Activated CD8-positive, alpha-beta memory T cell treated with anti-CD3 and anti-CD28 coated beads for 48 hours (primary cell): ENCODE results near the gene YTHDF1.
"Not testable (repeated sequence)": the region's sequence is repeated elsewhere in the genome, so short reads cannot be mapped to it uniquely, and the experiment has no call there.

Experiments used
- DNase-seq, 3 experiments: peaks; one replicate each; pipeline ENCODE4 v3.0.0-alpha.2; 2020; ENCODE audit warnings: low read depth in 2 of 3, low spot score in 2 of 3

The YTHDF1 gene

GRCh38 chr20:63173552-63174191 lies 42.3 kb downstream of the YTHDF1 start:
- no peak for DNase-seq

GRCh38 chr20:63172726-63173125 lies 43.2 kb downstream of the YTHDF1 start:
- DNase-seq = no peak

DNA sequence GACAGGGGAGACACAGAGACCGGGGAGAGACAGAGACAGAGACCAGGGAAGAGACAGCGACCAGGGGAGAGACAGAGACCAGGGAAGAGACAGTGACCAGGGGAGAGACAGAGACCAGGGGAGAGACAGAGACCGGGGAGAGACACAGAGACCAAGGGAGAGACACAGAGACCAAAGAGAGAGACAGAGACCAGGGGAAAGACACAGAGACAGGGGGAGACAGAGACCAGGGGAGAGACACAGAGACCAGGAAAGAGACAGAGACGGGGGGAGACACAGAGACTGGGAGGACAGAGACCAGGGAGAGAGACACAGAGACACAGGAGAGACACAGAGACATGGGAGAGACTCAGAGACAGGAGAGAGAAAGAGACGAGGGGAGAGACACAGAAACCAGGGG lies 43.9 kb downstream of the YTHDF1 start:
- no peak for DNase-seq

DNA sequence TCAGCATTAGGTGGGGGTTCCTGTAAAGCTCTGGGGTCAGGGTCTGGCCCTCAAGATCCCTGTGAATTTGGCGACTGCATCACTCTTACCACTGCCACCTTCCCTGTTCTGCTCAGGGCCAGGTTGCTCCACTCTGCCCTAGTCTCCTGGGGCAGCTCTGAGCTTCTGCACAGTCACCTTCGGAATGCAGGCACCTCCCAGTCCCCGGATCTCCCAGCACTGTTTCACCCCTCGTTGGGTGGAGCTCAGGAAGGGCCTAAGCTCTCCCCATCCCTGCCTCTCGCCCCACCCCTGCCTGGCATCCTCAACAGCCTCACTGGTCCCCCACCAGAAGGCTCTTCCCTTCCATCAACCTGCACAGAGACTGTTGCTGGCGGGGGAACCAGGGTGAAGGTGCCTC lies 46.2 kb downstream of the YTHDF1 start:
- DNase-seq = no peak

GRCh38 chr20:63168861-63169260 lies 47.1 kb downstream of the YTHDF1 start:
- no peak for DNase-seq

DNA sequence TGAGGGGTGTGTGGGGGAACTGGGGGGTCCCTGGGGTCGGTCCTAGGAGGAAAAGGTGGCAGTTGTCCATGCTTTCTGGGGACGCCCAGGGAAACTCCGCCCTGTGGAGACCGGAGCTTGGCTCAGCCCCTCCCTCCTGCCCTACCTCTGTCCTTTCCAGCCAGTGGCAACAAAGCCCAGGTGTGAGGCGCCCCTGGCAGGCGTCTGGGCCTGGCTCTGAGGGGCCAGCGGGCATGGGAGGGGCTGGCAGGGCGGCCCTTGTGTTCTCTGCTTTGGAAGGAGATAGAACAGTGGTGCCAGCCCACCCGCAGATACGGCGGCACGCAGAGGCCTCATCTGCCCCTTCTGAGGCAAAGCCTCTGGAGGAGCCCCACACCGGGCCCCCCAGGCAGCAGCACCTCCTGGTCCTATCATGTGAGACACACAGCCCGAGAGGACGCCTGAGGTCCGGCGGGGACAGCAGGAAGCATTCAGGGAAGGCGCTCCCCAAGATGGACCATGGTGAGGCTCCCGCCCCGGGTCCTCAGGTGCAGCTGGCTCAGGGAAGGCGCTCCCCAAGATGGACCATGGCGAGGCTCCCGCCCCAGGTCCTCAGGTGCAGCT lies 47.9 kb downstream of the YTHDF1 start:
- no peak for DNase-seq

DNA sequence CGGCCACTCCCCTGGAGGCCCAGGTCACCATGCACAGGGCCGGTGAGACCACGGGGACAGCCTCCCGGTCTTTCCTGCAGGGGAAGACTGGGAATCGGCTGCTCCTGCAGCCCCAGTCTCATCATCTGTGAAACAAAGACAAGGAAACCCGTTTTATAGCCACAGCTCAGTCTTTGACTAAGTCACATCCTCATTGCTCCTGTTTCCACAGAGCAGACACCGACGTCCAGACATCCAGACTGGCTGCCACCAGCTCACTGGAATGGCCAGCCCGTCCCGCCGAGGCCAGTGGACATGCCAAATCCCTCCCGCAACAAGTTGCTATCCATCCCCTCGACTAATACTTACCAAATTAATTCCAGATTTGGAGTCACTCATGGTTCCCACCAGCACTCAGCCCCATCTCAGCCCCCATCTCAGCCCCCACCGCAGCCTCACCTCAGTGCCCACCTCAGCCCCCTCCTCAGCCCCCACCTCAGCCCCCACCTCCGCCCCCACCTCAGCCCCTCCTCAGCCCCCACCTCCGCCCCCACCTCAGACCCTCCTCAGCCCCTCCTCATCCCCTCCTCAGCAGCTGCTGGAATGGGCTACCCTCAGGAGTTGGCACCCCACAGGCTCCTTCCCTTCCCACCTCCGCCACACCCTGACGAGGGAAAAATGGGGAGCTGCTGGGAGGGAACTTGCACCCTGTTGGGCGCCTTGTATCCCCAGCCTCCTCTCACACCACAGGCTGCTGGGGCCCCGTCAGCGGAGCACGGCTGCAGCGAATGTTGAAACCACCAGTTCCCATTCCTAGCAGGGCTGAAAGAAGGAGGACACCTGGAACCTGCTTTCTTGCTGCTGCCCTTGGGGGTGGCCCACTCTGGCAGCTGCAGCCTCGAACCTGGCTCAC lies 48.7 kb downstream of the YTHDF1 start:
- DNase-seq = no peak

DNA sequence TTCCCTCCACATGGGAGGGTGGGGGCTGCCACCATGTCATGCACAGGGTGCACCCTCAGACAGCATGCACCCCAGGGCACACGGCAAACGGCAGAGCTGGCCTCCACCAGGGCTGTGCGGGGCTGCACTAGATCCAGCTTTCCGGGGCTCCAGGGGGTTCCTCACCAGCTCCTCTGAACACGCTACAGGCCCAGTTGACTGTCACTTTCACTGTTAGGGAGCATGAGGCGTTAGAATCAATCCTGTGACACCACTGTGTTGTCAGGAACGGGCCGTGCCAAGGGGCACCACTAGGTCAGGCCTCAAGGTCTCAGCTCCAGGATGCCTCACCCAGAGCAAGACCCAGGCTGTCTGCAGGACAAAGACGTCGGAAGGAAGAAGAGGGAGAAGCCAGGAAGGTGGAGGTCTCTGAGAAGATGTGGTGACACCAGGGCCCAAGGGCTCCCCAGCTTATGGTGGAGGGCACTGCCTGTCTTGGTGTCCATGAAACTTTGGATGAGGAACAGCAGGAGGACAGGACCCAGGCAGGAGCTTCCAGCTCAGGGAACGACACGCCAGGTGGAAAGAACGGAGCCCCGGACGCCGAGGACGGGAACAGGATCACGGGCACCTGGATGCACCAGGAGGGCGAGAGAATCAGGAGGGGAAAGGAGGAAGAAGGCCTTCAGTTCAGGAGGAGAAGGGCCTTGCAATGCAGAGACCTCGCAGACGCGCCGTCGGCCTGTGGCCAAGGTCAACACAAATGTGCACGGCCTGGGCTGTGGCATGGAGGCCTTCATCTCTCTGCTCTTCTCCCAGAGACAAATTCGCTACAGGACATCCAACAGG lies 49.5 kb downstream of the YTHDF1 start:
- no peak for DNase-seq

DNA sequence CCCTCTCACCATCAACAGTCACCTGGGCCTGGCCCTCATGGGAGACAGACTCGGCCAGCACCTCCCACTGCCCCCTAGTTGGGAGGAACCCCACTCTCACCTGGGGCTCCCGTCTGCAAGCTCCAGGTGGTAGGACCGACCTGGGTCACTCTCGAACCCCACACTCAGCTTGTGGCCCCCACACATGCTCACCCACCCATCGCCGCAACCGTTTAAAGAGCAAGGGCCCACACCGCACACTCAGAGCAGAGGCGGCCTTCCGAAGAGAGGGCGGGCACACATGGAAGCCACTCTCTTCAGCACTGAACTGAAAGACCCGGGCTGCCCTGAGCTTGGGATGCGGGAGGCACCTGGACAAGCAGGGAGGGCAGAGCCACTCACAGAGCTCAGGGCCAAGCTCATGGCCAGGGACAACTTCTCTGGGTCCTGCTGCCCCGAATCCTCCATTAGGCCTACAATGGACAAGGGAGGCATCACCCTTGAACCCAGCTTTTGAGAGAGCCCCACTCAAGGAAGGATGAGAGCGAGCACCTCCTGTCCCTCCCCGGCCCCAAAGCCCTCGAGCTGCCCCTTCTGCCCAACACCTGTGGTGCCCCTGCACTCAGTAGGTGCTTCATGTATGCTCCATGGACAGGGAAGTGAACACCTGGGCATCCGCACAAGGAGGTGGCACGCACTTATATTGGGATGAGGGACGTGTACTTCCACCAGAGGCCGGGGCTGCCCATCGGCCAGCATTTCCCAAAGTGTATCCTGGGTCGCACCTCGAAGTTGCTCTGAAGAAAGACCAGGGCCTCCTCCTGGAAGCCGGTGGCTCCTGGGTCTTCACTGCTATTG lies 50.4 kb downstream of the YTHDF1 start:
- no peak for DNase-seq

- no peak for DNase-seq
Measured at GRCh38 chr20:63164484-63165355, 51.2 kb downstream of the YTHDF1 start.

DNA sequence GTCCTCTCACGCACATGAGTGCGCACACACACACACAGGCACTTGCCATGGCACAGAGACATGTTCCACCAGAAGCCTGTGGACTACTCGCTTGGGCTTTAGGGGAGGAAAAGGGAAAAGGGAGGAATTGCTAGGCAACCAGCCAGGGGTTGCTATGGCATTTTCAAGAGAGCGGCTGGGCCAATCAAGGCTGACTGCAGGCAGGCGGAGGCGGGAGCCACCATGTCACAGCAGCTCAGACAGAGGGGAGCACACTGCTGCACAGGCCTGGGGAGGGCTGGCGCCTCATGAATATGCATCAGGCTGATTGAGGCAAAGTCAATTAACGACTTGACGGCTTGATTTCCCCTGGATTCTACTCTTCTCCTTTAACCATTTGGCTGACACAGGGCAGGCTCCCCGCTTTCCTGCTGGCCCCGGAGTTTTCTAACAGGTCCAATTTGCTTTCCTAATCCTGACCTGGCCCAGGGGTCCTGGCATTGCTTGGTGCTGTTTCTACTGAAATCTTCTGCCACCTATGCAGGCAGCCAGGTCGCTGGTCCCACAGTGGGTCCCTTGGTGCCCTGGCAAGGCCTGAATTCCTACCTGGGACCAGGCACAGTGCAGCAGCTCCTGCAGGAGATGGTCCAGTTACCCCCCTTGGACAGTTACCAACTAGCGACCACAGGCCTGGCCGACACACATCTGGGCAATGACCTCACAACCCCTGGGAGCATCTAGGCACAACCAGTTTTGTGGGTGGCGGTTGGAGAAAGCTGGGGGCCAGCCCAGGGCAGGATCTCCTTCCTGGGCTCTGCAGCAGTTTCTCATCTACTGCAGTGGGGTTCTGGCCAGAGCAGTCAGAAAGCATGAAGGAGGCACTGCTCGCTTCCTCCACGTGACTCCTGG lies 52.1 kb downstream of the YTHDF1 start:
- no peak for DNase-seq

DNA sequence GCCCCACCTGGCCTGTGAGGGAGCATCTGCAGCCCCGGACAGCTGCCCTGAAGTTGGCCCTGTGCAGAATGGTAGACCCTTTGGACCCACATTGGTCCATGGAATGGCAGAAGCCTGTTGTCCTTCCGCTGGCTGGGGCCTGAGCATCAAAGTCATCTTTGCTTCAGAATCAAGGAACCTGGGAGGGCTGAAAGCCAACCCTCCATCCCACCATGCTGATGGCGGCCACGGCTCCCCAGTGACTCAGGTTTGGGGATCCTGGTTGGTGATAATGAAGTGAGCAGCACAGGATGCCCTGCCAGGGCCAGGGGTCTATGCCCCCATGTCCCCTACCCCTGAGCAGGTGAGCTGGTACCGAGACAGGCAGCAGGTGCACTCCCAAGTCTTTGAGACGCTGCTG lies 52.8 kb downstream of the YTHDF1 start:
- DNase-seq = no peak

DNA sequence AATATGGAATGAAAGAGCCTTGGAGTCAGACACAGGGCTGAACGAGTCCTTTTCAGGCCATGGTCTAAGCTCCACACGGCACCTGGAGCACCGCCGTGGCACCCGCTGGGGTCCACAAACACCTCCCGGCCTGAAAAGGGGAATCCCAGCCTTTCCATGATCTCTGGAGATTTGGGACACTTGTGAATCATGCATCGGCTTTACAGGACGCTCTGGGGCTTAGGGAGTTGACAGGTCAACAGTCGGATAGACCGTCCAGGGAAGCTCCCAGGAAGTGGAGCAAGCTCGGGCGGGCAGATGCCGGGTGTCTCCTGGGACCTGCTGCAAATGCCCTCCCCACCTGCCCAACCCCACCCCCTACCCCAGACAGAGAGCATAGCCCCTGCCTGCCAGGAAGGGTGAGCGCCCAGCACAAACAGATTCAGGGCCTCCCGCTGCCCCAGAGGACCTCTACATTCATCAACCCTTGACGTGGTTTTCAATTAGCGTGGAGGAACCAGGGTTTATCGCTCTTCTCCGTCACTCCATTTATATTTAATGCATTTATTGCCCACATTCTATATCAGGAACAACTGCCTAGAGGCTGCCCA lies 53.6 kb downstream of the YTHDF1 start:
- DNase-seq = no peak

DNA sequence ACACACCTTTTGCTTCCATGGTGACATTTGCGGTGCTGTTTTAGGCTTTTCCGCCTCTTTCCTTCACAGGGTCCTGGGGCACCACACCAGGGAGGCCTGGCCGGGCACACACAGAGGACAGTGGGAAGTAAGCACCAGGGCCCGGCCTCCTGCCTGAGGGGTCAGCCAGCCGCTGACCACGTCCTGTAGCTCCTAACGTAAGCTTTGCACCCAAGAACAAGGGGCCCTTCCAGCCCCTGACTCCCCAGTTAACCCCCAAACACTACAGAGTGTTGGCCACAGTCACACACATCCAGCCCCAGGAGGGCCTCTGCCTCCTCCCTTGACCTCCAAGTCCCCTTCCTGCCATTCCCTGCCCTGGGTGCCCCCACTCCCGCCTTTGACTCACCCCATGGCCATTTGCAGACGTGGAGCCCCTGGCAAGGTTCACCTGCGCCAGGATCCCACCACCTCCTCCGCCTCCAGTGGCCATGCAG lies 54.7 kb downstream of the YTHDF1 start:
- DNase-seq = no peak

- no peak for DNase-seq
Measured at GRCh38 chr20:63160641-63161175, 55.2 kb downstream of the YTHDF1 start.

DNA sequence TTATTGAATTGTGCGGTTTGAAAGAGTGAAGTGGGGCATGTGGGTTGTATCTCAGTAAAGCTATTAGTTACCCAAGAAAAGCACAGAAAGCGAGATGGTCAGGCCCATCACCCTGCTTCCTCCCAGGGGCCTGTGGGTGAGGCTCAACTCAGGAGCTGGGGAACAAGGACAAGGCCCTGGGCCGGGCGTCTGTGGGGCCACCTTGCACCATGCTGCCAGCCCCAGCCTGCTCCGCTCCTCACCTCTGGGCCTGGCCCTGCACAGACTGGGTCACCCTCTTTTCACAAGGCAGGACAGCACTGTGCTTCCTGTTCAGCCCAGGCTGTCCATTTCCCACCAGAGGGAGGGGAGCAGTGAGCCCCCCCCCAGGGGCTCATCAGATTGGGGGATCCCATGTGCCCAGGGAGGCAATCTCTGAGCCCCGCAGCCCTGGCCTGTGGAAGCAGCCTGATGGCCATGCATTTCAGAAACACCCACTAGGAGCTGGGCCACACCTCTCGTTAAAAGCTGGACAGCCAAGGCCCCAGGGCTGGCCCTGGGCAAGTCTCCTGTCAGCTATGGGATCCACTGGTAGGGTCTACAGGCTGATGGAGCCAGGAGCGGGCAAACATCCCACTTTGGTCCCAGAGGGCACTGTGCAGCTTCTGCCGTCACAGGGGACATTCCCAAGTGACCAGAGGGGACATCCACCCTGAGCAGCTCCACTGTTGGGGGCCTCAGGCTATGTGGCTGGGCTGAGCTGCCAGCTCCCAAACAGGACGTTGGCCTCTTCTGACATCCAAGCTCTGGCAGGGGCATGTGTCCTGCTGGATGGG lies 55.9 kb downstream of the YTHDF1 start:
- DNase-seq = no peak

- DNase-seq = not testable (repeated sequence)
Measured at GRCh38 chr20:63159251-63159650, 56.7 kb downstream of the YTHDF1 start.
